ENCODE results near the gene MVB12B.

The MVB12B gene

DNA sequence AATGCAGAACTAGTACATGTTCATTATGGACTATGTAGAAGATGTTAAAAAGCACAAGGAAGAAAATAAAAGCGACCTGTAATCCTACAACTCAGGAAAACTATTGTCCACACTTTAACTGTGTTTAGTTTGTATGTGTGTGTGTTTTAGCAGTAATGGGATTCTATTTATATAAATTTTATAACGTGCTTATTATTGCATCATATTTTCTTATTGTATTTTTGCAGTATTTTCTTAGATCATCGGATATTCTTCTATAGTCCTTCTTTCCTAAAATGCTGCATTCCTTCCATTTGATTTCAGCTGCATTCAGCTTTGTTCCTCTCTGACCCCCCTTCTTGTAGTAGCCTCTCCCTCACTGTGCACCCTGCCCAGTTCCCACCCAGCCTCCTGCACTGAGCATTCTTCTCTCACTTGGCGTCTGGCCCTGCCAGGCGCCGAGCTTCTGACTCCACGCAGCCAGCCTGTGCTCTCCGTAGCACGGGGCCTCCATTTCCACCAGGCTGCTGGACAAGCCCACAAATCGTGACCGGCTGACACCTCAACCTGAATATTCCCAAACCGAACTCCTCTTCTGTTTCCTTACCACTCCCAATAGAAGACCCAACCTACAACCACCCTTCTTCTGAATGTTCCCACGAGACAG is 39.9 kb downstream of the MVB12B start:
- DNase-seq (ENCODE audit: low spot score), result no peak
- in situ Hi-C loops (cut with MboI; ENCODE audit: low pct_unique_long_range_greater_than_20kb, low sequenced_read_pairs, unreplicated experiment), result no loop called here
- TF ChIP-seq, protein P1, sequence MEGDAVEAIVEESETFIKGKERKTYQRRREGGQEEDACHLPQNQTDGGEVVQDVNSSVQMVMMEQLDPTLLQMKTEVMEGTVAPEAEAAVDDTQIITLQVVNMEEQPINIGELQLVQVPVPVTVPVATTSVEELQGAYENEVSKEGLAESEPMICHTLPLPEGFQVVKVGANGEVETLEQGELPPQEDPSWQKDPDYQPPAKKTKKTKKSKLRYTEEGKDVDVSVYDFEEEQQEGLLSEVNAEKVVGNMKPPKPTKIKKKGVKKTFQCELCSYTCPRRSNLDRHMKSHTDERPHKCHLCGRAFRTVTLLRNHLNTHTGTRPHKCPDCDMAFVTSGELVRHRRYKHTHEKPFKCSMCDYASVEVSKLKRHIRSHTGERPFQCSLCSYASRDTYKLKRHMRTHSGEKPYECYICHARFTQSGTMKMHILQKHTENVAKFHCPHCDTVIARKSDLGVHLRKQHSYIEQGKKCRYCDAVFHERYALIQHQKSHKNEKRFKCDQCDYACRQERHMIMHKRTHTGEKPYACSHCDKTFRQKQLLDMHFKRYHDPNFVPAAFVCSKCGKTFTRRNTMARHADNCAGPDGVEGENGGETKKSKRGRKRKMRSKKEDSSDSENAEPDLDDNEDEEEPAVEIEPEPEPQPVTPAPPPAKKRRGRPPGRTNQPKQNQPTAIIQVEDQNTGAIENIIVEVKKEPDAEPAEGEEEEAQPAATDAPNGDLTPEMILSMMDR (IDR thresholded peaks at IDR 0.05; ENCODE audit: extremely low read depth, insufficient read depth, missing control alignments), result no peak

DNA sequence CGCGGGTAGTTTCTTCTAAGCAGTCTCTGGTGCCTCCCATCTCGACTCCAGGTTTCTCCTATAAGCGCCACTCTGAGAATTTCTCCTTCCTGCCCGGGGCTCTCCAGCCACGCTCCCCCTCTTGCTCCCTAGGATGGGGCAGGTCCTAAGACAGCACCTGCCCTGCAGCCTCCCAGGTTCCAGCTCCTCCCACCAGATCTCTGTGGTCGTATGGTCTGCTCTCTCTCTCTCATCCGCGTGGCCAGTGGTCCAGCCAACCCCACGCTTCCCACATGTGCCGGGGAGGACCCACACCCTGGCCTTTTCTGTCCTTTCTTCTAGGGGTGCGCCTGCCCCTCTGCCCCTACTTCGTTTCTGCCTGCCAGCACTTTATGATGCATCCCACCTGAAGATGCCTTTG is 40.5 kb downstream of the MVB12B start:
- in situ Hi-C loops (cut with MboI; ENCODE audit: low pct_unique_long_range_greater_than_20kb, low sequenced_read_pairs, unreplicated experiment), result no loop called here
- no peak for DNase-seq (ENCODE audit: low spot score)
- TF ChIP-seq, protein P1 (IDR thresholded peaks at IDR 0.05; ENCODE audit: extremely low read depth, insufficient read depth, missing control alignments), result no peak

DNA sequence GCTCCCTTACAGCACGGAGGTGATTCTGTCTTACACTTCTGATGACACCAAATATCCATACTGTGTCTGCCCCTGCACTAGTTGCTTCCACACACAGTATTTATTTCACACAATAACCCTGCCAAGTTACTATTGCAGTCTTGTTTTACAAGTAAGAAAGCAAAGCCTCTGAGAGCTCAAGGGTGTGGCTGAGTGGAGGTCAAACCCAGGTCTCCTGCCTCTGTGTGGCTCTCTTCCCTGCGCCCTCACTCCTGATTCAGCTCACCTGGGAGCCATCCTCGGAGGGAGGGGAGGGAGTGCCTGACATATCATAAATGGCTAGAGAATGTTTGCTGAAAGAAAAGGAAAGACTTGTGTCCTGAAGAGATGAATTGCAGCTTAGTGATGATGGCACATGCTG is 41.0 kb downstream of the MVB12B start:
- DNase-seq (ENCODE audit: low spot score), result no peak
- in situ Hi-C loops (cut with MboI; ENCODE audit: low pct_unique_long_range_greater_than_20kb, low sequenced_read_pairs, unreplicated experiment), result no loop called here
- TF ChIP-seq, protein P1 (IDR thresholded peaks at IDR 0.05; ENCODE audit: extremely low read depth, insufficient read depth, missing control alignments), result no peak

DNA sequence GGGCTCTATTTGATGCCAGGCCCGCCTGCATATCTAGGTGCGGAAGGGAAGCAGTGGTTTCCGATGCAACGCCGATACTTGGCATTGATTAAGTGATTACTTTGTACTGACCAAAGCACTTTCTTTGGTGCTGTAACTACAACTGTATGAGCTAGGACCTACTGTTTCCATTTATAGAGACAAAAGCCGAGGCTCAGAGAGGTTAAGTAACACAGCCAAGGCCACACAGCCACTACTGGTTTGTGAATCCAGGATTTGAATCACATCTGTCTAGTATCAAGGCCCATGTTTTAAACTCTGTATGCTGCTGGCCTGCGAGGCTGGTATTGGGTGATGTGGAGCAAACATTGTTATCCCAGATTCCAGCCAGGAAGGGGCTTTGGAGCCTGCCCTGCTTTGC is 41.4 kb downstream of the MVB12B start:
- DNase-seq (ENCODE audit: low spot score), result no peak
- in situ Hi-C loops (cut with MboI; ENCODE audit: low pct_unique_long_range_greater_than_20kb, low sequenced_read_pairs, unreplicated experiment), result no loop called here
- TF ChIP-seq, protein P1 (IDR thresholded peaks at IDR 0.05; ENCODE audit: extremely low read depth, insufficient read depth, missing control alignments), result no peak

DNA sequence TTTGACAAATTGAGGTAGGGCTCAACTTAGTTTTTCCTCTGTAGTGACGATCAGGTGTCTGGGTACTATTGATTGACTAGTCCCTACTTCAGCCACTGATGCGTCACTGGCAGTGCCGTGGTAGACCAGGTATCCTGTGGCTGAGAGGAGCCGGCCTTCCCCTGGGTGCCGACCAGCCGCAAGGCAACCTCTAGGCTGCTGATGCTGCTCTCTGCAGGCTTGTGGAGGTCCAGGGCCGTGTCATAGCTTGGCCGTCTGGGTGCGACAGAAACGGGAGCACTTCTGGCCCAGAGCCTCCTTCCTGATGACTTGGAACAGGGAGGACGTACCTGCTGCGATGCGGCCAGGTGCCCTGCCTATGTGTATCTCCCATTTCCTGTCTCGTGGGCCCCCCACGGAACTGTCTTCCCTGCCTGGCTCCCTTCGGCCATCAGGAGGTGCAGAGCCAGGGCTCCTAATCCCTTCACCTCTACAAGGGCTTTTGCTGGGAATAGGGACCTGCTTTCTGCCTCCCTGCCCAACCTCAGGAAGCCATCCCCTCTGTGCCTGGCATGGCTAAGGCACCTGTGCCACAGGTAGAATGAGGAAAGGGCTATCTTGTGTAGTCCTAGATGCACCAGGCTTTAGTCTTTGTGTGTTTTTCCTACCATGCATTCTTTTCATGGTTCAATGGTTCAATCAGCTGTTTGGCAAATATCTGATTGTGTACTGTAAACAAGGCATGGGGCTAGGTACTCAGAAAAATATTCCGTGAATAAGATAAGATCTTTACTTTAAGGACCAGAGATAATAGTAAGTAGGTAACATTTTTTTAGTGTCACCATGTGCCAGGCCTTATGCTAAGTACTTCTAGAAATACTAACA is 44.6 kb downstream of the MVB12B start:
- in situ Hi-C loops (cut with MboI; ENCODE audit: low pct_unique_long_range_greater_than_20kb, low sequenced_read_pairs, unreplicated experiment), result no loop called here
- DNase-seq (ENCODE audit: low spot score), result no peak
- TF ChIP-seq, protein P1 (IDR thresholded peaks at IDR 0.05; ENCODE audit: extremely low read depth, insufficient read depth, missing control alignments), result no peak

DNA sequence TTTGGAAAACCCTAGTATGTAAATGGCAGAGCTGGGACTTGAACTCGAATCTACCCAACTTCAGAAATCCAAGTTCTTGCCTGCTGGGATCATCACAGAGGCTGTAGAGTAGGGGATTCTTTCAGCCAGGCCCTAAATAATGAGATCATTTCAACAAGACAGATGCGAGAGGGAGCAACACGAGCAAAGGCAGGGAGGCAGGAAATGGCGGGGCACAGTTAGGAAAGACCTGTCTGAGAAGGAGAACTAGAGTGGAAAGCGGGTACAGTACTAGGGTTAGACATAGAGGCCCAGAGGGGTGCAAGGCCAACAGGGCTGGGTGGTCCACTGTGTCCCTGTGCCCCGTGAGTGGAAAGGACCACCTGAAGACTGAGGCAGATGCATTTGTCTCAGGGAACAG is 46.1 kb downstream of the MVB12B start:
- no peak for DNase-seq (ENCODE audit: low spot score)
- TF ChIP-seq, protein P1 (IDR thresholded peaks at IDR 0.05; ENCODE audit: extremely low read depth, insufficient read depth, missing control alignments), result no peak
- in situ Hi-C loops (cut with MboI; ENCODE audit: low pct_unique_long_range_greater_than_20kb, low sequenced_read_pairs, unreplicated experiment), result no loop called here
